DOHH2 (cell line): ENCODE measurements around the gene WDTC1.

ENCODE experiments used
- CTCF ChIP-seq: fragments of 200-600 bp; sonication (generic); IDR thresholded peaks from one replicate; pipeline ENCODE4 v1.5.1; 2014; ENCODE audit warnings: antibody characterized with exemption, mild to moderate bottlenecking, low read depth, low read length; ENCODE audit not compliant: poor library complexity, severe bottlenecking
- EZH2phosphoT487 ChIP-seq: fragments of 200-600 bp; sonication (generic); IDR thresholded peaks from 2 replicates; pipeline ENCODE4 v1.6.1; 2017; ENCODE audit warnings: borderline replicate concordance, mild to moderate bottlenecking, antibody characterized with exemption, low read length, moderate library complexity, mixed read lengths

DNA sequence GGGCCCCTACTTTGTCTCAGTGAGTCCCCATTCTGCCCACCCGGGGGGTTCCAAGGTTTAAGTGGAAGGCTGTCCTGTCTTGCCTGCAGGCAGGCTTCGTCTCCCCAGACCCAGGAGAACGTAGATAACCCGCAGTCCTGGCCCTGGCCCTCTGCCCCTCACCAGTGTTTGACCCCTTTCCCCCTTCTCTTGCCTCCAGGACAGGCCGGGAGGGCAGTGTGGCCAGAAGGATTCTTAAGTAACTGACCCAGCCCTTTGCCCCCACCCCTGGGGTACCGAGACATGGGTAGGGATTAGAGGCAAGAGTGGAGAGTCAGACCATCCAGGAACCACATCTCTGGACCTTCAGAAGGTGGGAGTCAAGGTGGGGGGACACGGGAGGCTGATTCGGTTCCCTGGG lies 96.4 kb downstream of the WDTC1 start:
- no peak for TF ChIP-seq CTCF
- no peak for TF ChIP-seq EZH2phosphoT487
